Breast epithelium (tissue), 4 donors: ENCODE data around the gene INSC. TPM values are rescaled to one million over a fixed set of nuclear protein-coding genes. Genes with fewer than 3 reads are reported as not detected.

Source experiments
- DNase-seq, 2 donors: peaks; one replicate each; pipeline ENCODE4 v3.0.0-alpha.2; 2019; ENCODE audit warnings: low spot score in 2 of 2
- H3K27ac ChIP-seq, 2 donors: fragments of 200-600 bp; sonication (generic) in 1 of 2; one replicate each; pipeline ENCODE4 v1.5.1; 2016 to 2019; ENCODE audit warnings: mild to moderate bottlenecking in 1 of 2
- H3K27me3 ChIP-seq, 2 donors: fragments of 200-600 bp; sonication (generic) in 1 of 2; one replicate each; pipeline versions ENCODE4 v1.5.1 to v1.6.0; 2017 to 2019; ENCODE audit warnings: control low read depth in 1 of 2, mild to moderate bottlenecking in 1 of 2
- H3K36me3 ChIP-seq: fragments of 200-600 bp; one replicate; pipeline ENCODE4 v1.5.1; 2019
- H3K4me1 ChIP-seq, 2 donors: fragments of 200-600 bp; sonication (generic); one replicate each; pipeline ENCODE4 v1.5.1; 2016 to 2019; ENCODE audit warnings: control low read depth in 1 of 2
- H3K4me3 ChIP-seq, 3 donors: fragments of 200-600 bp; sonication (generic); 1 replicate in 2 of 3; 2 replicates in 1 of 3; pipeline ENCODE4 v1.5.1; 2016 to 2019; ENCODE audit warnings: mild to moderate bottlenecking in 3 of 3, moderate library complexity in 2 of 3
- H3K9me3 ChIP-seq, 2 donors: fragments of 200-600 bp; sonication (generic) in 1 of 2; one replicate each; pipeline ENCODE4 v1.5.1; 2016 to 2019; ENCODE audit warnings: control low read depth in 1 of 2
- POLR2A ChIP-seq: fragments of 450-650 bp; IDR thresholded peaks from one replicate; pipeline ENCODE4 v1.6.1; 2016; ENCODE audit warnings: antibody characterized with exemption, mild to moderate bottlenecking, moderate library complexity
- POLR2AphosphoS5 ChIP-seq, 3 donors: sonication (generic); formaldehyde crosslinking; IDR thresholded peaks; one replicate each; pipeline ENCODE4 v1.6.1; 2017; ENCODE audit warnings: antibody characterized with exemption in 3 of 3
- intact Hi-C: fragments of 100-400 bp; cut with DNase I; formaldehyde crosslinking; loops from one replicate; pipeline ENCODE4 v1.15.1; 2023; ENCODE audit warnings: low total_unique reads
- total RNA-seq, 3 donors: library from RNA; depleted of rRNA; stranded (reverse); fragments of >200 nt; gene quantifications; one replicate each; pipeline ENCODE4 v1.1.0, GENCODE V29; 2016
- TF ChIP-seq, protein P1 (sequence below), 3 donors: fragments of 450-650 bp; IDR thresholded peaks; one replicate each; pipeline ENCODE4 v1.5.1; 2016 to 2017; ENCODE audit warnings: antibody characterized with exemption in 3 of 3, mild to moderate bottlenecking in 3 of 3, moderate library complexity in 3 of 3

The INSC gene
- total RNA-seq, 3 donors from 2014 or later: 0.33 to 0.88 TPM; not detected in 1

- H3K9me3 ChIP-seq: no peaks in the 10 kb centered on the region
- no peak overlapping the region for H3K4me3 ChIP-seq
- no peak overlapping the region for H3K27ac ChIP-seq
- intact Hi-C loops: no loop called here
- no peaks in the 10 kb centered on the region for H3K27me3 ChIP-seq
- no peaks in the 10 kb centered on the region for H3K4me1 ChIP-seq
- TF ChIP-seq POLR2A (no peak), POLR2AphosphoS5 (IDR thresholded peaks at IDR 0.05) (no peak)
- TF ChIP-seq, protein P1, sequence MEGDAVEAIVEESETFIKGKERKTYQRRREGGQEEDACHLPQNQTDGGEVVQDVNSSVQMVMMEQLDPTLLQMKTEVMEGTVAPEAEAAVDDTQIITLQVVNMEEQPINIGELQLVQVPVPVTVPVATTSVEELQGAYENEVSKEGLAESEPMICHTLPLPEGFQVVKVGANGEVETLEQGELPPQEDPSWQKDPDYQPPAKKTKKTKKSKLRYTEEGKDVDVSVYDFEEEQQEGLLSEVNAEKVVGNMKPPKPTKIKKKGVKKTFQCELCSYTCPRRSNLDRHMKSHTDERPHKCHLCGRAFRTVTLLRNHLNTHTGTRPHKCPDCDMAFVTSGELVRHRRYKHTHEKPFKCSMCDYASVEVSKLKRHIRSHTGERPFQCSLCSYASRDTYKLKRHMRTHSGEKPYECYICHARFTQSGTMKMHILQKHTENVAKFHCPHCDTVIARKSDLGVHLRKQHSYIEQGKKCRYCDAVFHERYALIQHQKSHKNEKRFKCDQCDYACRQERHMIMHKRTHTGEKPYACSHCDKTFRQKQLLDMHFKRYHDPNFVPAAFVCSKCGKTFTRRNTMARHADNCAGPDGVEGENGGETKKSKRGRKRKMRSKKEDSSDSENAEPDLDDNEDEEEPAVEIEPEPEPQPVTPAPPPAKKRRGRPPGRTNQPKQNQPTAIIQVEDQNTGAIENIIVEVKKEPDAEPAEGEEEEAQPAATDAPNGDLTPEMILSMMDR (IDR thresholded peaks at IDR 0.05): no peak
- no peak for DNase-seq
- H3K36me3 ChIP-seq: no peaks in the 10 kb centered on the region
These were observed 47.1 kb downstream of the INSC start for GRCh38 chr11:15161790-15162189.

GRCh38 chr11:15163136-15163535 is 48.4 kb downstream of the INSC start:
- intact Hi-C loops: no loop called here
- H3K27ac ChIP-seq: no peak overlapping the region
- TF ChIP-seq POLR2A (no peak), POLR2AphosphoS5 (IDR thresholded peaks at IDR 0.05) (no peak)
- TF ChIP-seq, protein P1 (IDR thresholded peaks at IDR 0.05): no peak
- H3K4me3 ChIP-seq: no peak overlapping the region
- no peaks in the 10 kb centered on the region for H3K27me3 ChIP-seq
- no peak for DNase-seq
- H3K4me1 ChIP-seq: no peaks in the 10 kb centered on the region
- no peaks in the 10 kb centered on the region for H3K36me3 ChIP-seq
- no peaks in the 10 kb centered on the region for H3K9me3 ChIP-seq

- Histone ChIP-seq H3K36me3 (no peaks in the 10 kb centered on the region), H3K4me3 (no peak overlapping the region), H3K27ac (no peak overlapping the region), H3K9me3 (no peaks in the 10 kb centered on the region), H3K4me1 (no peaks in the 10 kb centered on the region), H3K27me3 (no peaks in the 10 kb centered on the region)
- TF ChIP-seq POLR2AphosphoS5 (IDR thresholded peaks at IDR 0.05) (no peak), POLR2A (no peak)
- TF ChIP-seq, protein P1 (IDR thresholded peaks at IDR 0.05): no peak
- intact Hi-C loops: no loop called here
- DNase-seq: no peak
These were observed 51.5 kb downstream of the INSC start for GRCh38 chr11:15166204-15166603.

GRCh38 chr11:15169815-15170551 is 55.3 kb downstream of the INSC start:
- H3K4me3 ChIP-seq: no peak overlapping the region
- H3K36me3 ChIP-seq: no peaks in the 10 kb centered on the region
- H3K27ac ChIP-seq: no peak overlapping the region
- intact Hi-C loops: no loop called here
- DNase-seq: no peak
- no peaks in the 10 kb centered on the region for H3K4me1 ChIP-seq
- H3K27me3 ChIP-seq: no peaks in the 10 kb centered on the region
- TF ChIP-seq POLR2A: no peak
- TF ChIP-seq POLR2AphosphoS5 (IDR thresholded peaks at IDR 0.05): no peak
- TF ChIP-seq, protein P1 (IDR thresholded peaks at IDR 0.05): no peak
- H3K9me3 ChIP-seq: no peaks in the 10 kb centered on the region

GRCh38 chr11:15170698-15171097 is 56.0 kb downstream of the INSC start:
- TF ChIP-seq, protein P1 (IDR thresholded peaks at IDR 0.05): no peak
- TF ChIP-seq POLR2A (no peak), POLR2AphosphoS5 (IDR thresholded peaks at IDR 0.05) (no peak)
- Histone ChIP-seq H3K27ac (no peak overlapping the region), H3K36me3 (no peaks in the 10 kb centered on the region), H3K4me3 (no peak overlapping the region), H3K4me1 (no peaks in the 10 kb centered on the region), H3K27me3 (no peaks in the 10 kb centered on the region), H3K9me3 (no peaks in the 10 kb centered on the region)
- DNase-seq: no peak
- intact Hi-C loops: no loop called here
